Smooth muscle cell (in vitro differentiated cells): Measurements from ENCODE around the gene ENPEP. TPM values are rescaled to one million over a fixed set of nuclear protein-coding genes. Genes with fewer than 3 reads are reported as not detected.

Experiments
- DNase-seq: peaks from one replicate; lab custom pipeline; 2025; ENCODE audit not compliant: unreplicated experiment; lab: John Stamatoyannopoulos, UW
- H2AFZ ChIP-seq: fragments of 200-600 bp; sonication (generic); 2 replicates; pipeline ENCODE4 v1.6.0; 2016; ENCODE audit warnings: antibody characterized with exemption, low read depth, mild to moderate bottlenecking
- H3F3A ChIP-seq: fragments of 200-600 bp; sonication (generic); 2 replicates; pipeline ENCODE4 v1.6.0; 2017; ENCODE audit warnings: antibody characterized with exemption, low read depth
- H3K27ac ChIP-seq: fragments of 200-600 bp; sonication (generic); 2 replicates; pipeline ENCODE4 v1.5.1; 2016; ENCODE audit warnings: low read depth, mild to moderate bottlenecking
- H3K27me3 ChIP-seq: fragments of 200-600 bp; sonication (generic); 2 replicates; pipeline ENCODE4 v1.6.1; 2016; ENCODE audit warnings: low read depth, mild to moderate bottlenecking
- H3K36me3 ChIP-seq: fragments of 200-600 bp; sonication (generic); 2 replicates; pipeline ENCODE4 v1.5.1; 2016; ENCODE audit warnings: low read depth
- H3K4me1 ChIP-seq: fragments of 200-600 bp; sonication (generic); 2 replicates; pipeline ENCODE4 v1.5.1; 2016; ENCODE audit warnings: low read depth
- H3K4me2 ChIP-seq: fragments of 200-600 bp; sonication (generic); 2 replicates; pipeline ENCODE4 v1.6.0; 2016; ENCODE audit warnings: mild to moderate bottlenecking
- H3K4me3 ChIP-seq: fragments of 200-600 bp; sonication (generic); 2 replicates; pipeline ENCODE4 v1.5.1; 2016; ENCODE audit warnings: mild to moderate bottlenecking
- H3K79me2 ChIP-seq: fragments of 200-600 bp; sonication (generic); 2 replicates; pipeline ENCODE4 v1.6.0; 2016; ENCODE audit warnings: low read depth, mild to moderate bottlenecking
- H3K9ac ChIP-seq: fragments of 200-600 bp; sonication (generic); 2 replicates; pipeline ENCODE4 v1.6.0; 2016; ENCODE audit warnings: low read depth
- H3K9me3 ChIP-seq: fragments of 200-600 bp; sonication (generic); replicated peaks from 2 replicates; pipeline ENCODE4 v1.5.1; 2016; ENCODE audit warnings: low read depth
- H4K20me1 ChIP-seq: fragments of 200-600 bp; sonication (generic); 2 replicates; pipeline ENCODE4 v1.6.0; 2016; ENCODE audit warnings: low read depth
- CTCF ChIP-seq: fragments of 200-600 bp; sonication (generic); IDR thresholded peaks from 2 replicates; pipeline ENCODE4 v1.5.1; 2017; ENCODE audit warnings: borderline replicate concordance, mild to moderate bottlenecking, antibody characterized with exemption; ENCODE audit not compliant: insufficient read depth, poor library complexity, severe bottlenecking
- WGBS: methylation state at CpG from one replicate; pipeline ENCODE4 v1.1.7; 2016; ENCODE audit warnings: low lambda C conversion rate; 5-methylcytosine and 5-hydroxymethylcytosine counted together
- polyA plus RNA-seq: library from polyadenylated mRNA; unstranded; fragments of >200 nt; fragmentation: Nextera tagmentation; extraction: Ambion mirVana; gene quantifications from 2 replicates; pipeline ENCODE4 v1.2.1, GENCODE V29; 2016
- total RNA-seq: library from RNA; depleted of rRNA; stranded (reverse); fragments of >200 nt; gene quantifications from 2 replicates; pipeline ENCODE4 v1.2.3, GENCODE V29; 2014

Gene ENPEP
- total and polyA plus RNA-seq, 2 experiments from 2014 or later, result 3.8 to 6.5 TPM

- no peak for TF ChIP-seq CTCF
- H4K20me1 ChIP-seq, result no peaks in the 10 kb centered on the region
- H3K4me1 ChIP-seq, result peaks cover 35% of the 10 kb centered on the region
- no peak overlapping the region for H2AFZ ChIP-seq
- H3K79me2 ChIP-seq, result no peaks in the 10 kb centered on the region
- no peak for DNase-seq
- peak overlapping the region; percentile 97 for H3K27ac ChIP-seq
- H3K9ac ChIP-seq, result peak overlapping the region; percentile 17
- H3K27me3 ChIP-seq, result no peaks in the 10 kb centered on the region
- peaks cover 3% of the 10 kb centered on the region for H3K36me3 ChIP-seq
- peaks cover 27% of the 10 kb centered on the region for H3F3A ChIP-seq
- peak overlapping the region; percentile 63 for H3K4me2 ChIP-seq
- no peaks in the 10 kb centered on the region for H3K9me3 ChIP-seq
- no peak overlapping the region for H3K4me3 ChIP-seq
Observed at GRCh38 chr4:110487873-110488272, 11.9 kb downstream of the ENPEP start.

- H3K79me2 ChIP-seq, result no peaks in the 10 kb centered on the region
- H3K36me3 ChIP-seq, result peaks cover 3% of the 10 kb centered on the region
- no peaks in the 10 kb centered on the region for H3K9me3 ChIP-seq
- H3K4me2 ChIP-seq, result no peak overlapping the region
- no peak overlapping the region for H3K9ac ChIP-seq
- no peak overlapping the region for H3K4me3 ChIP-seq
- H3K27me3 ChIP-seq, result no peaks in the 10 kb centered on the region
- no peak for TF ChIP-seq CTCF
- H3K27ac ChIP-seq, result no peak overlapping the region
- DNase-seq, result no peak
- WGBS, result 39% methylated on average over 6 of the region's 6 CpGs
- peaks cover 35% of the 10 kb centered on the region for H3K4me1 ChIP-seq
- H2AFZ ChIP-seq, result no peak overlapping the region
- H4K20me1 ChIP-seq, result no peaks in the 10 kb centered on the region
- H3F3A ChIP-seq, result peaks cover 26% of the 10 kb centered on the region
Observed at GRCh38 chr4:110489901-110490508, 14.1 kb downstream of the ENPEP start.

GRCh38 chr4:110492522-110492921, 16.6 kb downstream of the ENPEP start:
- no peaks in the 10 kb centered on the region for H3K79me2 ChIP-seq
- TF ChIP-seq CTCF, result no peak
- no peaks in the 10 kb centered on the region for H3K9me3 ChIP-seq
- peaks cover 12% of the 10 kb centered on the region for H3F3A ChIP-seq
- no peak overlapping the region for H3K4me2 ChIP-seq
- H3K27ac ChIP-seq, result no peak overlapping the region
- no peak overlapping the region for H3K9ac ChIP-seq
- no peak for DNase-seq
- 93% methylated on average over 5 of the region's 5 CpGs for WGBS
- H3K27me3 ChIP-seq, result no peaks in the 10 kb centered on the region
- no peaks in the 10 kb centered on the region for H4K20me1 ChIP-seq
- H3K36me3 ChIP-seq, result peaks cover 3% of the 10 kb centered on the region
- peaks cover 14% of the 10 kb centered on the region for H3K4me1 ChIP-seq
- H2AFZ ChIP-seq, result no peak overlapping the region
- no peak overlapping the region for H3K4me3 ChIP-seq

- no peak overlapping the region for H3K9ac ChIP-seq
- no peak for DNase-seq
- H3K4me3 ChIP-seq, result no peak overlapping the region
- 83% methylated on average over 1 of the region's 1 CpG for WGBS
- peaks cover 3% of the 10 kb centered on the region for H3K36me3 ChIP-seq
- H3K27ac ChIP-seq, result no peak overlapping the region
- no peak overlapping the region for H2AFZ ChIP-seq
- peaks cover 7% of the 10 kb centered on the region for H3F3A ChIP-seq
- H3K4me1 ChIP-seq, result peaks cover 4% of the 10 kb centered on the region
- no peaks in the 10 kb centered on the region for H3K79me2 ChIP-seq
- H4K20me1 ChIP-seq, result no peaks in the 10 kb centered on the region
- H3K27me3 ChIP-seq, result no peaks in the 10 kb centered on the region
- H3K9me3 ChIP-seq, result no peaks in the 10 kb centered on the region
- TF ChIP-seq CTCF, result no peak
- no peak overlapping the region for H3K4me2 ChIP-seq
Observed at GRCh38 chr4:110493520-110493919, 17.6 kb downstream of the ENPEP start.
